Fibroblast of the aortic adventitia (primary cell): ENCODE measurements around the gene MAB21L4. TPM values are rescaled to one million over a fixed set of nuclear protein-coding genes. Genes with fewer than 3 reads are reported as not detected.

Experiments used
- DNase-seq: peaks from one replicate; pipeline ENCODE4 v3.0.0-alpha.2; 2010; ENCODE audit warnings: low read depth
- H3K4me3 ChIP-seq: 2 replicates; pipeline ENCODE4 v1.5.1; 2011; ENCODE audit warnings: low read depth, mild to moderate bottlenecking, control low read depth, low read length, moderate library complexity
- CTCF ChIP-seq: IDR thresholded peaks from 2 replicates; pipeline ENCODE4 v1.5.1; 2011; ENCODE audit warnings: mild to moderate bottlenecking, low read length, control low read depth, inconsistent platforms; ENCODE audit not compliant: insufficient read depth
- total RNA-seq: library from RNA; depleted of rRNA; stranded (reverse); fragments of >200 nt; gene quantifications from 2 replicates; pipeline ENCODE4 v1.2.3, GENCODE V29; 2012; ENCODE audit warnings: low replicate concordance

MAB21L4 gene
- total RNA-seq, result not detected in 2 replicates

GRCh38 chr2:240895656-240896388 is at the start of gene MAB21L4:
MAB21L4 (minus strand) TSS chr2:240896156; CDS start chr2:240895997, 159 bp downstream.
- no peak for DNase-seq
- no peak within 1 kb of the TSS for H3K4me3 ChIP-seq
- no peak for TF ChIP-seq CTCF

GRCh38 chr2:240936106-240936505 is 40.1 kb upstream of the MAB21L4 start:
- no peak overlapping the region for H3K4me3 ChIP-seq
- TF ChIP-seq CTCF, result no peak
- no peak for DNase-seq

GRCh38 chr2:240935103-240935876 is 39.3 kb upstream of the MAB21L4 start:
- TF ChIP-seq CTCF, result no peak
- no peak overlapping the region for H3K4me3 ChIP-seq
- no peak for DNase-seq

DNA sequence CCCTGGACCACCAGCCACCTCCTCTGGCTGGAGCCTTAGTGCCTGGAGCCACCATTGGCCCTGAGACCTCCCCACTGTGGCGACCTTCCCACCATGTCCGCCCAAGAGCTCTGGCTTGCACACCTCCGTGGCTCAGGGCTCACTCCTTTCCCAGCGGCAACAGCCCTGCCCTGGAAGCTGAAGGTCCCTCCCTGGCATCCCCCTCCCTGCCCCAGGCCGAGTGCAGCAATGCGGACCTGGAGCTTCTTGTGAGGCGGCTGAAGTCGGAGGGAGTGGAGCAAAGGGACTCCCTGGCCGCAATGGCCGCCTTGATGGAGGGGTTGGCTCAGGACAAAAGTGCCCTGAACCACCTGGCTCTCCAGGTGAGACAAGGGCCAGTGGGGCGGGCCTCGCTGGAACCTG is 38.7 kb upstream of the MAB21L4 start:
- no peak for DNase-seq
- no peak for TF ChIP-seq CTCF
- no peak overlapping the region for H3K4me3 ChIP-seq

GRCh38 chr2:240933966-240934700 is 38.2 kb upstream of the MAB21L4 start:
- TF ChIP-seq CTCF, result no peak
- H3K4me3 ChIP-seq, result no peak overlapping the region
- no peak for DNase-seq

- no peak overlapping the region for H3K4me3 ChIP-seq
- no peak for DNase-seq
- TF ChIP-seq CTCF, result no peak
These were observed 37.4 kb upstream of the MAB21L4 start for GRCh38 chr2:240933048-240933965.
